K562 (cell line): ENCODE results near the gene DHDDS. TPM values are rescaled to one million over a fixed set of nuclear protein-coding genes. Genes with fewer than 3 reads are reported as not detected.

Source experiments
- ATF7 ChIP-seq: fragments of 450-650 bp; IDR thresholded peaks from 2 replicates; pipeline ENCODE4 v1.7.1; 2014; ENCODE audit warnings: mild to moderate bottlenecking, moderate library complexity
- DDX20 ChIP-seq: fragments of 450-650 bp; IDR thresholded peaks from 2 replicates; pipeline ENCODE4 v1.6.1; 2016; ENCODE audit warnings: missing genetic modification characterization, low read depth, mild to moderate bottlenecking, missing compliant biosample characterization, moderate library complexity
- HEY1 ChIP-seq: fragments of 250-450 bp; sonication (Bioruptor Pico); IDR thresholded peaks from 2 replicates; pipeline ENCODE4 v1.5.0; 2020; ENCODE audit warnings: mild to moderate bottlenecking, moderate library complexity, borderline replicate concordance
- MCM5 ChIP-seq: fragments of 450-650 bp; IDR thresholded peaks from 2 replicates; pipeline ENCODE4 v1.6.1; 2016; ENCODE audit warnings: low read depth
- MYBL2 ChIP-seq, 2 experiments: fragments of 450-650 bp in 1 of 2; sonication (generic) in 1 of 2; formaldehyde crosslinking in 1 of 2; IDR thresholded peaks; 2 replicates each; pipeline versions ENCODE4 v1.6.1 to v1.8.1; 2017 to 2022; ENCODE audit warnings: borderline replicate concordance in 1 of 2, inconsistent platforms in 1 of 2, low read depth in 1 of 2, mild to moderate bottlenecking in 1 of 2, missing genetic modification reagents in 1 of 2, moderate library complexity in 1 of 2
- PHF21A ChIP-seq: fragments of 450-650 bp; IDR thresholded peaks from 2 replicates; pipeline ENCODE4 v1.6.1; 2017; ENCODE audit warnings: low read depth, borderline replicate concordance
- ZNF395 ChIP-seq: fragments of 200-800 bp; sonication (Bioruptor generic); IDR thresholded peaks from 2 replicates; pipeline ENCODE4 v1.6.1; 2017; ENCODE audit warnings: missing genetic modification characterization, missing compliant biosample characterization
- ZNF766 ChIP-seq: fragments of 200-800 bp; sonication (Bioruptor generic); conservative IDR thresholded peaks from 2 replicates; pipeline ENCODE4 v1.6.1; 2016; ENCODE audit warnings: missing genetic modification characterization, missing compliant biosample characterization
- polyA plus RNA-seq, 8 experiments: library from polyadenylated mRNA; depleted of rRNA in 4 of 8; stranded (reverse) in 5 of 8; unstranded in 3 of 8; fragments of >200 nt; fragmentation: Nextera tagmentation in 2 of 8; fragmentation: Illumina TruSeq in 1 of 8; extraction: Ambion mirVana in 2 of 8; extraction: Trizol in 1 of 8; gene quantifications; 2 replicates each; pipeline versions ENCODE4 v1.2.1 to v1.2.3, GENCODE V29; 2011 to 2014; ENCODE audit warnings: inconsistent platforms in 1 of 8, missing spikeins in 1 of 8
- total RNA-seq, 7 experiments: library from RNA; depleted of rRNA in 6 of 7; stranded (reverse); fragments of >200 nt in 6 of 7; fragmentation: Illumina TruSeq in 2 of 7; extraction: Trizol in 2 of 7; gene quantifications; 2 replicates each; pipeline versions ENCODE4 v1.2.1 to v1.2.3, GENCODE V29; 2011 to 2021; ENCODE audit warnings: low replicate concordance in 1 of 7
- TF ChIP-seq, protein P1 (sequence below), 3 experiments: fragments of 200-800 bp in 1 of 3; fragments of 250-450 bp in 1 of 3; fragments of 450-650 bp in 1 of 3; sonication (Bioruptor Pico) in 1 of 3; sonication (Bioruptor generic) in 1 of 3; formaldehyde crosslinking in 1 of 3; IDR thresholded peaks; 2 replicates each; pipeline versions ENCODE4 v1.6.1 to v1.8.0; 2016 to 2022; ENCODE audit warnings: mild to moderate bottlenecking in 2 of 3, missing genetic modification characterization in 2 of 3, missing compliant biosample characterization in 1 of 3, moderate library complexity in 1 of 3
- TF ChIP-seq, protein P2 (sequence below), 2 experiments: fragments of 450-650 bp; IDR thresholded peaks; 2 replicates each; pipeline ENCODE4 v1.6.1; 2018; ENCODE audit warnings: mild to moderate bottlenecking in 2 of 2, low read depth in 1 of 2; ENCODE audit not compliant: partially characterized antibody in 2 of 2
- TF ChIP-seq, protein P3 (sequence below): fragments of 450-650 bp; formaldehyde crosslinking; IDR thresholded peaks from 2 replicates; pipeline ENCODE4 v1.4.0; 2020; ENCODE audit warnings: mild to moderate bottlenecking, moderate library complexity
- TF ChIP-seq, protein P4 (sequence below): fragments of 450-650 bp; IDR thresholded peaks from 2 replicates; pipeline ENCODE4 v1.6.1; 2017; ENCODE audit warnings: antibody characterized with exemption

The DHDDS gene
- total and polyA plus RNA-seq, 9 of the 15 experiments (the other 6 are each of a cell fraction or from before 2014, with no cell fraction given) = 33.3 to 55.0 (median 44.3) TPM

DNA sequence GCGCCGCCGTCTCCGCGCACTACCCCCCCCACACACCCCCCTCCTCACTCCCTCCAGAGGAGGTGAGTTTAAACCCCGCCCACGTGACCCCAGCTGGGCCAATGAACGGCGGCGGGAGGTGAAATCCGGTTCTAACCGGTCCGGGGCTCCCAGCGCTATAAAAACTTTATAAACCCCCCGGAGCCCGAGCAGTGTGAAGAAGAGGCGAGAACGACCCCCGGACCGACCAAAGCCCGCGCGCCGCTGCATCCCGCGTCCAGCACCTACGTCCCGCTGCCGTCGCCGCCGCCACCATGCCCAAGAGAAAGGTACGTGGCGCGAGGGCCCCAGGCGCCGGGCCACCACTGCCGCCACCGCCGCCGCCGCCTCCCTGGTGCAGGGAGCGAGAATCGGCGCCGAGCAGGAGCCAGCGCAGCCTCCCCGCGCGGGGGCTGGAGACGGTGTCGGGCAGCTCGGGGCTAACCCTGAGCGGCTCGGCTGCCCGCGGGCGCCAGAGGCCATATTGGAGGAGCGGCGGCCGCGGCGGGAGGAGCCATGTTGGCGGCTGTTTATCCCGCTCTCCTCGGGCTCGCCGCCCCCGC lies 40.3 kb downstream of the DHDDS start, which contains the start of gene HMGN2 (continued):
- TF ChIP-seq, protein P1, sequence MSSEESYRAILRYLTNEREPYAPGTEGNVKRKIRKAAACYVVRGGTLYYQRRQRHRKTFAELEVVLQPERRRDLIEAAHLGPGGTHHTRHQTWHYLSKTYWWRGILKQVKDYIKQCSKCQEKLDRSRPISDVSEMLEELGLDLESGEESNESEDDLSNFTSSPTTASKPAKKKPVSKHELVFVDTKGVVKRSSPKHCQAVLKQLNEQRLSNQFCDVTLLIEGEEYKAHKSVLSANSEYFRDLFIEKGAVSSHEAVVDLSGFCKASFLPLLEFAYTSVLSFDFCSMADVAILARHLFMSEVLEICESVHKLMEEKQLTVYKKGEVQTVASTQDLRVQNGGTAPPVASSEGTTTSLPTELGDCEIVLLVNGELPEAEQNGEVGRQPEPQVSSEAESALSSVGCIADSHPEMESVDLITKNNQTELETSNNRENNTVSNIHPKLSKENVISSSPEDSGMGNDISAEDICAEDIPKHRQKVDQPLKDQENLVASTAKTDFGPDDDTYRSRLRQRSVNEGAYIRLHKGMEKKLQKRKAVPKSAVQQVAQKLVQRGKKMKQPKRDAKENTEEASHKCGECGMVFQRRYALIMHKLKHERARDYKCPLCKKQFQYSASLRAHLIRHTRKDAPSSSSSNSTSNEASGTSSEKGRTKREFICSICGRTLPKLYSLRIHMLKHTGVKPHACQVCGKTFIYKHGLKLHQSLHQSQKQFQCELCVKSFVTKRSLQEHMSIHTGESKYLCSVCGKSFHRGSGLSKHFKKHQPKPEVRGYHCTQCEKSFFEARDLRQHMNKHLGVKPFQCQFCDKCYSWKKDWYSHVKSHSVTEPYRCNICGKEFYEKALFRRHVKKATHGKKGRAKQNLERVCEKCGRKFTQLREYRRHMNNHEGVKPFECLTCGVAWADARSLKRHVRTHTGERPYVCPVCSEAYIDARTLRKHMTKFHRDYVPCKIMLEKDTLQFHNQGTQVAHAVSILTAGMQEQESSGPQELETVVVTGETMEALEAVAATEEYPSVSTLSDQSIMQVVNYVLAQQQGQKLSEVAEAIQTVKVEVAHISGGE (CRISPR knock-in tag; IDR thresholded peaks at IDR 0.05) = peak in 1 of 3 experiments; percentile 73; a peak in 2 of 6 replicates
- TF ChIP-seq, protein P2, sequence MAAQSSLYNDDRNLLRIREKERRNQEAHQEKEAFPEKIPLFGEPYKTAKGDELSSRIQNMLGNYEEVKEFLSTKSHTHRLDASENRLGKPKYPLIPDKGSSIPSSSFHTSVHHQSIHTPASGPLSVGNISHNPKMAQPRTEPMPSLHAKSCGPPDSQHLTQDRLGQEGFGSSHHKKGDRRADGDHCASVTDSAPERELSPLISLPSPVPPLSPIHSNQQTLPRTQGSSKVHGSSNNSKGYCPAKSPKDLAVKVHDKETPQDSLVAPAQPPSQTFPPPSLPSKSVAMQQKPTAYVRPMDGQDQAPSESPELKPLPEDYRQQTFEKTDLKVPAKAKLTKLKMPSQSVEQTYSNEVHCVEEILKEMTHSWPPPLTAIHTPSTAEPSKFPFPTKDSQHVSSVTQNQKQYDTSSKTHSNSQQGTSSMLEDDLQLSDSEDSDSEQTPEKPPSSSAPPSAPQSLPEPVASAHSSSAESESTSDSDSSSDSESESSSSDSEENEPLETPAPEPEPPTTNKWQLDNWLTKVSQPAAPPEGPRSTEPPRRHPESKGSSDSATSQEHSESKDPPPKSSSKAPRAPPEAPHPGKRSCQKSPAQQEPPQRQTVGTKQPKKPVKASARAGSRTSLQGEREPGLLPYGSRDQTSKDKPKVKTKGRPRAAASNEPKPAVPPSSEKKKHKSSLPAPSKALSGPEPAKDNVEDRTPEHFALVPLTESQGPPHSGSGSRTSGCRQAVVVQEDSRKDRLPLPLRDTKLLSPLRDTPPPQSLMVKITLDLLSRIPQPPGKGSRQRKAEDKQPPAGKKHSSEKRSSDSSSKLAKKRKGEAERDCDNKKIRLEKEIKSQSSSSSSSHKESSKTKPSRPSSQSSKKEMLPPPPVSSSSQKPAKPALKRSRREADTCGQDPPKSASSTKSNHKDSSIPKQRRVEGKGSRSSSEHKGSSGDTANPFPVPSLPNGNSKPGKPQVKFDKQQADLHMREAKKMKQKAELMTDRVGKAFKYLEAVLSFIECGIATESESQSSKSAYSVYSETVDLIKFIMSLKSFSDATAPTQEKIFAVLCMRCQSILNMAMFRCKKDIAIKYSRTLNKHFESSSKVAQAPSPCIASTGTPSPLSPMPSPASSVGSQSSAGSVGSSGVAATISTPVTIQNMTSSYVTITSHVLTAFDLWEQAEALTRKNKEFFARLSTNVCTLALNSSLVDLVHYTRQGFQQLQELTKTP (IDR thresholded peaks at IDR 0.05; ENCODE audit: low read depth in 1 of 2, partially characterized antibody in 2 of 2) = no peak
- peak; percentile 88; the same call in 1 of the 2 replicates for TF ChIP-seq ZNF395 (CRISPR knock-in tag)
- no peak; the same call in 1 of the 2 replicates for TF ChIP-seq ATF7
- TF ChIP-seq, protein P3, sequence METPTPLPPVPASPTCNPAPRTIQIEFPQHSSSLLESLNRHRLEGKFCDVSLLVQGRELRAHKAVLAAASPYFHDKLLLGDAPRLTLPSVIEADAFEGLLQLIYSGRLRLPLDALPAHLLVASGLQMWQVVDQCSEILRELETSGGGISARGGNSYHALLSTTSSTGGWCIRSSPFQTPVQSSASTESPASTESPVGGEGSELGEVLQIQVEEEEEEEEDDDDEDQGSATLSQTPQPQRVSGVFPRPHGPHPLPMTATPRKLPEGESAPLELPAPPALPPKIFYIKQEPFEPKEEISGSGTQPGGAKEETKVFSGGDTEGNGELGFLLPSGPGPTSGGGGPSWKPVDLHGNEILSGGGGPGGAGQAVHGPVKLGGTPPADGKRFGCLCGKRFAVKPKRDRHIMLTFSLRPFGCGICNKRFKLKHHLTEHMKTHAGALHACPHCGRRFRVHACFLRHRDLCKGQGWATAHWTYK = peak; percentile 87
- TF ChIP-seq ZNF766 (CRISPR knock-in tag) = peak; percentile 93
- no peak for TF ChIP-seq PHF21A
- TF ChIP-seq DDX20 = no peak
- peak; percentile 2; the same call in 1 of the 2 replicates for TF ChIP-seq MYBL2 (IDR thresholded peaks at IDR 0.05; ENCODE audit: low read depth)
- TF ChIP-seq MYBL2 (CRISPR knock-in tag; IDR thresholded peaks at IDR 0.05; ENCODE audit: borderline replicate concordance) = no peak
- TF ChIP-seq MCM5 = no peak
- no peak for TF ChIP-seq HEY1 (CRISPR knock-in tag)
- TF ChIP-seq, protein P4, sequence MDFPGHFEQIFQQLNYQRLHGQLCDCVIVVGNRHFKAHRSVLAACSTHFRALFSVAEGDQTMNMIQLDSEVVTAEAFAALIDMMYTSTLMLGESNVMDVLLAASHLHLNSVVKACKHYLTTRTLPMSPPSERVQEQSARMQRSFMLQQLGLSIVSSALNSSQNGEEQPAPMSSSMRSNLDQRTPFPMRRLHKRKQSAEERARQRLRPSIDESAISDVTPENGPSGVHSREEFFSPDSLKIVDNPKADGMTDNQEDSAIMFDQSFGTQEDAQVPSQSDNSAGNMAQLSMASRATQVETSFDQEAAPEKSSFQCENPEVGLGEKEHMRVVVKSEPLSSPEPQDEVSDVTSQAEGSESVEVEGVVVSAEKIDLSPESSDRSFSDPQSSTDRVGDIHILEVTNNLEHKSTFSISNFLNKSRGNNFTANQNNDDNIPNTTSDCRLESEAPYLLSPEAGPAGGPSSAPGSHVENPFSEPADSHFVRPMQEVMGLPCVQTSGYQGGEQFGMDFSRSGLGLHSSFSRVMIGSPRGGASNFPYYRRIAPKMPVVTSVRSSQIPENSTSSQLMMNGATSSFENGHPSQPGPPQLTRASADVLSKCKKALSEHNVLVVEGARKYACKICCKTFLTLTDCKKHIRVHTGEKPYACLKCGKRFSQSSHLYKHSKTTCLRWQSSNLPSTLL = no peak
